IMR-90 (cell line): ENCODE results near the gene CFAP206. TPM values are rescaled to one million over a fixed set of nuclear protein-coding genes. Genes with fewer than 3 reads are reported as not detected.

Source experiments
- ATAC-seq: fragments of 200-7000 bp; cut with Tn5 transposase; 2 replicates; pipeline ENCODE4 v1.9.1; 2020; ENCODE audit warnings: low read depth, mild to moderate bottlenecking, moderate library complexity
- BruUV-seq: library from RNA; stranded (reverse); fragments of 400-500 nt; replicated peaks from 2 replicates; lab custom pipeline; 2021; lab: Mats Ljungman, UMichigan
- CTCF ChIA-PET: fragments of 300-600 bp; formaldehyde crosslinking; extraction: SDS; loops from one replicate; lab custom pipeline; 2021; ENCODE audit warnings: antibody characterized with exemption; lab: Yijun Ruan, JAX
- POLR2A ChIA-PET: fragments of 300-600 bp; sonication (Branson Sonifier 250); formaldehyde crosslinking; loops from one replicate; lab custom pipeline; 2022; ENCODE audit warnings: antibody characterized with exemption; ENCODE audit not compliant: unreplicated experiment; lab: Charles Lee
- DNase-seq: peaks from one replicate; pipeline ENCODE4 v3.0.0; 2013
- H2AFZ ChIP-seq: replicated peaks from 2 replicates; pipeline ENCODE3; 2013; ENCODE audit warnings: low read length, mild to moderate bottlenecking; ENCODE audit not compliant: poor library complexity
- H2AK5ac ChIP-seq: 2 replicates; pipeline ENCODE4 v1.6.1; 2013; ENCODE audit warnings: low read depth, low read length, inconsistent platforms
- H2AK9ac ChIP-seq: replicated peaks from 2 replicates; pipeline ENCODE3; 2013; ENCODE audit warnings: mild to moderate bottlenecking, low read depth, low read length, moderate library complexity; ENCODE audit not compliant: poor library complexity
- H2BK120ac ChIP-seq: 2 replicates; pipeline ENCODE4 v1.6.1; 2013; ENCODE audit warnings: low read depth, low read length, inconsistent platforms
- H2BK15ac ChIP-seq: 3 replicates; pipeline ENCODE4 v1.6.1; 2013; ENCODE audit warnings: low read depth, low read length, inconsistent platforms
- H2BK20ac ChIP-seq: 2 replicates; pipeline ENCODE4 v1.6.1; 2013; ENCODE audit warnings: low read depth, mild to moderate bottlenecking, inconsistent platforms, low read length, moderate library complexity
- H2BK5ac ChIP-seq: 2 replicates; pipeline ENCODE4 v1.6.1; 2013; ENCODE audit warnings: mild to moderate bottlenecking, low read depth, low read length, inconsistent platforms; ENCODE audit not compliant: poor library complexity, severe bottlenecking
- H3K14ac ChIP-seq: replicated peaks from 2 replicates; pipeline ENCODE4 v1.6.1; 2013; ENCODE audit warnings: low read depth, low read length, inconsistent platforms
- H3K18ac ChIP-seq: 2 replicates; pipeline ENCODE4 v1.6.1; 2013; ENCODE audit warnings: low read depth, low read length, control low read depth
- H3K23ac ChIP-seq: 2 replicates; pipeline ENCODE4 v1.6.1; 2013; ENCODE audit warnings: low read depth, low read length, inconsistent platforms
- H3K27ac ChIP-seq: 2 replicates; pipeline ENCODE4 v1.5.1; 2013; ENCODE audit warnings: mild to moderate bottlenecking, control low read depth, low read length; ENCODE audit not compliant: insufficient read depth
- H3K27me3 ChIP-seq: 2 replicates; pipeline ENCODE4 v1.6.1; 2013; ENCODE audit warnings: low read length; ENCODE audit not compliant: control insufficient read depth, insufficient read depth
- H3K36me3 ChIP-seq: 2 replicates; pipeline ENCODE4 v1.6.1; 2013; ENCODE audit warnings: low read length, mixed read lengths; ENCODE audit not compliant: control insufficient read depth, insufficient read depth
- H3K4ac ChIP-seq: 2 replicates; pipeline ENCODE4 v1.6.1; 2013; ENCODE audit warnings: low read depth, low read length, inconsistent platforms
- H3K4me1 ChIP-seq: 2 replicates; pipeline ENCODE4 v1.6.1; 2013; ENCODE audit warnings: low read length, mixed read lengths; ENCODE audit not compliant: control insufficient read depth, insufficient read depth
- H3K4me2 ChIP-seq: 2 replicates; pipeline ENCODE4 v1.6.1; 2013; ENCODE audit warnings: low read depth, mild to moderate bottlenecking, control low read depth, low read length, moderate library complexity
- H3K4me3 ChIP-seq: 2 replicates; pipeline ENCODE4 v1.5.1; 2013; ENCODE audit warnings: low read depth, mild to moderate bottlenecking, control low read depth, low read length, moderate library complexity; ENCODE audit not compliant: insufficient read depth
- H3K56ac ChIP-seq: 2 replicates; pipeline ENCODE4 v1.6.1; 2013; ENCODE audit warnings: low read length, inconsistent platforms; ENCODE audit not compliant: insufficient read depth; ENCODE audit errors: extremely low read depth
- H3K79me1 ChIP-seq, 2 experiments: 2 replicates each; pipeline ENCODE4 v1.6.1; 2013; ENCODE audit warnings: low read length in 2 of 2, inconsistent platforms in 1 of 2, low read depth in 1 of 2
- H3K9ac ChIP-seq: 2 replicates; pipeline ENCODE4 v1.6.1; 2013; ENCODE audit warnings: low read depth, low read length, control low read depth
- H3K9me1 ChIP-seq: 2 replicates; pipeline ENCODE4 v1.6.1; 2013; ENCODE audit warnings: low read length, inconsistent platforms; ENCODE audit not compliant: insufficient read depth
- H3K9me3 ChIP-seq: 2 replicates; pipeline ENCODE4 v1.6.1; 2013; ENCODE audit warnings: low read length; ENCODE audit not compliant: control insufficient read depth, insufficient read depth
- H4K20me1 ChIP-seq: 2 replicates; pipeline ENCODE4 v1.6.1; 2013; ENCODE audit warnings: low read length, inconsistent platforms; ENCODE audit not compliant: insufficient read depth
- H4K5ac ChIP-seq: 2 replicates; pipeline ENCODE4 v1.6.1; 2013; ENCODE audit warnings: mild to moderate bottlenecking, low read depth, low read length, control low read depth
- H4K8ac ChIP-seq, 2 experiments: 2 replicates each; pipeline ENCODE4 v1.6.1; 2013; ENCODE audit warnings: low read depth in 2 of 2, low read length in 2 of 2, control low read depth in 1 of 2, inconsistent platforms in 1 of 2
- H4K91ac ChIP-seq: 2 replicates; pipeline ENCODE4 v1.6.1; 2013; ENCODE audit warnings: low read depth, low read length, inconsistent platforms; ENCODE audit not compliant: insufficient read depth
- BHLHE40 ChIP-seq: fragments of 150-350 bp; IDR thresholded peaks from 2 replicates; pipeline ENCODE4 v1.6.1; 2016; ENCODE audit warnings: mild to moderate bottlenecking, low read depth, low read length
- CHD1 ChIP-seq: IDR thresholded peaks from 2 replicates; pipeline ENCODE4 v1.6.1; 2012; ENCODE audit warnings: low read depth, low read length, improper control_type of control experiment
- ELK1 ChIP-seq: fragments of 150-350 bp; IDR thresholded peaks from 2 replicates; pipeline ENCODE4 v1.6.1; 2016; ENCODE audit warnings: low read depth, mild to moderate bottlenecking, low read length, moderate library complexity, borderline replicate concordance
- FOS ChIP-seq: fragments of 150-350 bp; IDR thresholded peaks from 2 replicates; pipeline ENCODE4 v1.6.1; 2016; ENCODE audit warnings: low read depth, low read length
- MAZ ChIP-seq: IDR thresholded peaks from 2 replicates; pipeline ENCODE4 v1.6.1; 2012; ENCODE audit warnings: low read depth, mild to moderate bottlenecking, low read length, improper control_type of control experiment, moderate library complexity, borderline replicate concordance
- MXI1 ChIP-seq: IDR thresholded peaks from 2 replicates; pipeline ENCODE4 v1.6.1; 2012; ENCODE audit warnings: low read depth, mild to moderate bottlenecking, low read length, moderate library complexity, borderline replicate concordance
- NFE2L2 ChIP-seq: fragments of 150-350 bp; IDR thresholded peaks from 2 replicates; pipeline ENCODE4 v1.6.1; 2016; ENCODE audit warnings: low read depth, mild to moderate bottlenecking, low read length
- POLR2A ChIP-seq: IDR thresholded peaks from 2 replicates; pipeline ENCODE4 v1.6.1; 2012; ENCODE audit warnings: mild to moderate bottlenecking, low read depth, low read length
- RAD21 ChIP-seq: IDR thresholded peaks from 2 replicates; pipeline ENCODE4 v1.6.1; 2012; ENCODE audit warnings: low read length, improper control_type of control experiment
- SMC3 ChIP-seq: fragments of 150-350 bp; IDR thresholded peaks from 2 replicates; pipeline ENCODE4 v1.6.1; 2016; ENCODE audit warnings: low read depth, mild to moderate bottlenecking, antibody characterized with exemption, low read length, moderate library complexity
- USF2 ChIP-seq: fragments of 150-350 bp; IDR thresholded peaks from 2 replicates; pipeline ENCODE4 v1.6.1; 2017; ENCODE audit warnings: mild to moderate bottlenecking, antibody characterized with exemption, low read length, low read depth
- WGBS, 2 experiments: methylation state at CpG; one replicate each; pipeline versions ENCODE4 v1.1.5 to v1.1.7; 2013; ENCODE audit warnings: missing lambda C conversion rate in 2 of 2; ENCODE audit not compliant: insufficient read length in 1 of 2; ENCODE audit errors: extremely low coverage in 2 of 2; 5-methylcytosine and 5-hydroxymethylcytosine counted together
- dilution Hi-C: fragments of 300-500 bp; cut with HindIII; formaldehyde crosslinking; loops from one replicate; pipeline ENCODE4 v1.14.3; 2018; ENCODE audit warnings: low sequenced_read_pairs; ENCODE audit not compliant: unreplicated experiment
- in situ Hi-C: fragments of 300-500 bp; cut with MboI; formaldehyde crosslinking; loops from 3 replicates; pipeline ENCODE4 v1.14.3; 2019; ENCODE audit warnings: low sequenced_read_pairs, inconsistent platforms, mixed read lengths
- intact Hi-C: fragments of 100-400 bp; cut with micrococcal nuclease; formaldehyde crosslinking; loops from 2 replicates; pipeline ENCODE4 v1.10.0; 2022
- polyA plus RNA-seq, 3 experiments: library from polyadenylated mRNA; depleted of rRNA; stranded (reverse); fragments of >200 nt; gene quantifications; 2 replicates each; pipeline ENCODE4 v1.2.3, GENCODE V29; 2012; ENCODE audit warnings: low replicate concordance in 1 of 3
- total RNA-seq: library from RNA; depleted of rRNA; stranded (reverse); fragments of >200 nt; gene quantifications from 2 replicates; pipeline ENCODE4 v1.2.3, GENCODE V29; 2012

CFAP206 gene
- total and polyA plus RNA-seq, 2 of the 4 experiments (the other 2 are of a cell fraction): under 0.01 to 0.09 TPM

GRCh38 chr6:87419266-87419665 is 11.5 kb downstream of the CFAP206 start:
- Histone ChIP-seq H4K91ac (no peak overlapping the region), H3K27me3 (no peaks in the 10 kb centered on the region), H3K14ac (no peak overlapping the region), H3K36me3 (no peaks in the 10 kb centered on the region), H3K56ac (no peak overlapping the region), H2BK120ac (no peak overlapping the region), H3K79me1 (no peaks in the 10 kb centered on the region), H3K27ac (no peak overlapping the region), H4K20me1 (no peaks in the 10 kb centered on the region), H2AFZ (no peak overlapping the region), H3K4ac (no peak overlapping the region), H4K8ac (no peak overlapping the region), H2AK5ac (no peak overlapping the region), H3K9me1 (no peaks in the 10 kb centered on the region), H3K23ac (no peak overlapping the region), H3K4me1 (no peaks in the 10 kb centered on the region), H2BK20ac (no peak overlapping the region), H3K4me3 (no peak overlapping the region), H3K4me2 (no peak overlapping the region), H3K9ac (no peak overlapping the region), H3K18ac (no peak overlapping the region), H2BK5ac (no peak overlapping the region), H2BK15ac (no peak overlapping the region), H2AK9ac (no peak overlapping the region), H4K5ac (no peak overlapping the region), H3K9me3 (no peaks in the 10 kb centered on the region)
- DNase-seq (no peak), ATAC-seq (no peak)
- intact Hi-C loops: no loop called here
- no CpG with 5 or more reads among the region's 2 CpGs for WGBS, 2 experiments
- BruUV-seq: no TSS peak
- dilution Hi-C loops: no loop called here
- ChIA-PET CTCF (interaction anchor here (0.7 to 1.4 kb wide), 2 partner anchors 14 to 1948 kb away, joined by 3 read pairs; no protein-coding TSS in a partner anchor), POLR2A (no interaction called here)
- in situ Hi-C loops: no loop called here
- TF ChIP-seq MXI1: no peak
- TF ChIP-seq BHLHE40: no peak
- TF ChIP-seq RAD21: no peak
- no peak for TF ChIP-seq MAZ
- no peak for TF ChIP-seq NFE2L2
- TF ChIP-seq ELK1: no peak
- no peak for TF ChIP-seq SMC3
- TF ChIP-seq FOS: no peak
- TF ChIP-seq USF2: no peak
- no peak for TF ChIP-seq CHD1
- TF ChIP-seq POLR2A: no peak
